ENCODE measurements around the gene RASSF7. TPM values are rescaled to one million over a fixed set of nuclear protein-coding genes. Genes with fewer than 3 reads are reported as not detected.
"Not testable (repeated sequence)": the region's sequence is repeated elsewhere in the genome, so short reads cannot be mapped to it uniquely, and the experiment has no call there.

RASSF7 gene
- total RNA-seq, 2 donors from 2014 or later = 3.2 to 4.4 TPM

GRCh38 chr11:559712-560304 lies 962 bp upstream of the RASSF7 start:
- ATAC-seq (no peak), DNase-seq (no peak)
- intact Hi-C loops (cut with DNase I) = loop anchor here (5.0 to 10.0 kb wide), 2 partner anchors 55 to 162 kb away; partner anchors contain the start of gene IRF7 (in 1 of the 2)

DNA sequence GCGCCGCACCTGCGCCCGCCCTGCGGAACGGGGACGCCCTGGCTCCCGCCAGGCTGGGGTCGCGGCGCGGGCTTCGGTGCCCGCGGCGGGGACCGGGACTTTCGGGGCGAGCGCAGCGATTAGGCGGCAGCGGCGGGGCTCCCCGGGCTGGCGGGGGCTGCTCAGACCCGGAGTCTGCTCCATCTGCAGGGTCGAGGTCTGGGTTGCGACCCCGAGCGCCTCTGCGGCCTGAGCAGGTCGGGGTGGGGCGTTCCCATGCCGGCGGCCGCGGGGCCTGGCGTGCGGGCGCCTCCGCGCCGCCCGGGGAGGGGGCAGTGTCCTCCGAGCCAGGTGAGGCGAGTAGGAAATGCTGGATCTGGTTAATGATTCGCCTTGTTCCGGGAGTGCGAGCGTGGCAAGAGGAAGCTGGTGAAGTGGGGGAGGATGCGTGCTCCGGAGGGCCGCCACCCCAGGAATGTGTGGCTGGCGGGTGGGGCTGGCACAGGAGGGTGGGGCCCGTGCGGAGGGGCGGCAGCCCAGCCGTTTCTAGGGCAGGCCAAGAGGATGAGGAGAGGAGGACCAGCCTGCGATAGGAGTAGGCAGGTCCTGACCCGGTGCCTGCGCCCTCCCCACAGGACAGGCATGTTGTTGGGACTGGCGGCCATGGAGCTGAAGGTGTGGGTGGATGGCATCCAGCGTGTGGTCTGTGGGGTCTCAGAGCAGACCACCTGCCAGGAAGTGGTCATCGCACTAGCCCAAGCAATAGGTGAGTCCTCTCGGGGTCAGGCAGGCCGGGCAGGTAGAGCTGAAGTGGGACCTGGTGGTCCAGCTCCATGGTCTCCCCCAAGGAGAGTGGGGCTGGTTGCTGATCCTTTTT lies 606 bp downstream of the RASSF7 start:
- intact Hi-C loops (cut with DNase I) = no loop called here
- ATAC-seq = peak; percentile 14 to 25
- no peak for DNase-seq

GRCh38 chr11:562046-562645 lies 1.4 kb downstream of the RASSF7 start:
- intact Hi-C loops (cut with DNase I) = no loop called here
- ATAC-seq (no peak), DNase-seq (no peak)

DNA sequence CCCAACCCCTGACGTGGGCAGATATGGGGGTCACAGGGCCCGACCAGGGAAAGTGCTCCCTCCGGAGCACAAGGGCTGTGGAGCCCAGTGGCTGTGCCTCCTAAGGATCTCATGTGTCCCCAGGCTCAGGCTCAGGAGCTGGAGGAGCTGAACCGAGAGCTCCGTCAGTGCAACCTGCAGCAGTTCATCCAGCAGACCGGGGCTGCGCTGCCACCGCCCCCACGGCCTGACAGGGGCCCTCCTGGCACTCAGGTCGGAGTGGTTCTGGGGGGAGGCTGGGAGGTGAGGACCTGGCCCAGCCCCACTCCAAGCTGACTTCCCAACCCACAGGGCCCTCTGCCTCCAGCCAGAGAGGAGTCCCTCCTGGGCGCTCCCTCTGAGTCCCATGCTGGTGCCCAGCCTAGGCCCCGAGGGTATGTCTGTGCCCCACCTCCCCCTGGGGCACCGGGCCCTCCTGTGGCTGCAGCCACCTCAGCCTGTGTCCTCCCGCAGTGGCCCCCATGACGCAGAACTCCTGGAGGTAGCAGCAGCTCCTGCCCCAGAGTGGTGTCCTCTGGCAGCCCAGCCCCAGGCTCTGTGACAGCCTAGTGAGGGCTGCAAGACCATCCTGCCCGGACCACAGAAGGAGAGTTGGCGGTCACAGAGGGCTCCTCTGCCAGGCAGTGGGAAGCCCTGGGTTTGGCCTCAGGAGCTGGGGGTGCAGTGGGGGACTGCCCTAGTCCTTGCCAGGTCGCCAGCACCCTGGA lies 2.5 kb downstream of the RASSF7 start:
- ATAC-seq (no peak), DNase-seq (no peak)
- intact Hi-C loops (cut with DNase I) = no loop called here

GRCh38 chr11:563812-564578 lies 3.2 kb downstream of the RASSF7 start:
- ATAC-seq = no peak
- DNase-seq = no peak
- intact Hi-C loops (cut with DNase I) = no loop called here

DNA sequence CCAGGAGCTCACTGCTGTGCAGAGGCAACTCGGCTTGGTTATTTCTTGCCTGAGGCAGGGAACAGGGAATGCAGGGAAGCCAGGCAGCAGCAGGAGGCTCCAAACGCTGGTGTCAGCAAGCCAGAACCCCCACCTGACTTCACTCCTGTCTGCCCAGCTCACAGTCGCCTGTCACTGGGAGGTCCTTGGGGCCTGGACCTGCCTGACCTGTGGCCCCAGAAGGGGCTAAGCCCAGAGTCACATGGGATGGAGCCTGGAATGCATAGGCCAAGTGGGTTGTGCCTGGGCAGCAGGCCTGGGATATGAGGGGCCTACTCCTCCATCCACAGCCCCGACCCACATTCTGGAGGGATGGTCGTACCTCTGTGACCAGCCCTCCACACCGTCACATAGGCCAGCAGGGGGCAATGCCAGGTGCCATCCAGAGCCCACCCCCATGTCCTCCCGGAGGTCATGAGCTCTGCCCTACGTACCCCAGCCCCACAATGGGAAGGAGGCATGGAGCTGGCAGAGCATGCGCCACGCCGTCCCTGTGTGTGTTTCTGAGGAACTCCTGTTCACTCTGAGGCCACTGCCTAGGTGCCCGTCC lies 5.2 kb downstream of the RASSF7 start:
- DNase-seq (no peak), ATAC-seq (no peak)
- intact Hi-C loops (cut with DNase I) = no loop called here

DNA sequence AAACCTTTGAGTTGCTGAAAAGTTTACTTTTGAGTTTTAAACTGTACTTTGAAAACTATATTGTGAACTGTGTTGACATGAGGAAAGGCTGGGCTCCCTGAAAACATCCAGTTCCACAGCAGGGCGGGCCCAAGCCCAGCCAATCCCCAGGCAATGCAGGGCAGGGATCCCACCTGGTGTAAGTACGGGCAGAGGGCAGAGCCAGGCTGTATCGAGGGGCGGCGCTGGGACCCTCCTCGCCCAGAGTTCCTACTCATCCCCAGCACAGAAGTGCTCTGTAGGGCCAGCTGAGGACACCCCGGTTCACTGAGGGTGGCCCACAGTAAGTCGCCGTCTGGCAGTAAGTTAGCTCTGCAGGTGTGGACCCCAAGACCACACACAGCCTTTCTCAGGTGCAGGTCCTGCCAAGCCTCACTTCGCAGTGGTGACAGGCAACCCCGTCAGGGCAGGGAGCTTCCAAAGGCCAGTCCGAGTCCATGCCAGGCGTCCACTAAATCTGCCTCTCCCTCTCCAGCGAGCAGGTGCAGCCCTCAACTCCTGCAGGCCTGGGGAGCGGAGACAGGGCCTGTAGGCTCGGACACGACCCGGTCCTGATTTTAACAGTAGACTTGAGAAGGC lies 6.3 kb downstream of the RASSF7 start:
- DNase-seq (no peak), ATAC-seq (no peak)
- intact Hi-C loops (cut with DNase I) = no loop called here

GRCh38 chr11:567629-568292 lies 7.0 kb downstream of the RASSF7 start:
- intact Hi-C loops (cut with DNase I) = no loop called here
- no peak for DNase-seq
- peak; percentile 15 to 32 for ATAC-seq

DNA sequence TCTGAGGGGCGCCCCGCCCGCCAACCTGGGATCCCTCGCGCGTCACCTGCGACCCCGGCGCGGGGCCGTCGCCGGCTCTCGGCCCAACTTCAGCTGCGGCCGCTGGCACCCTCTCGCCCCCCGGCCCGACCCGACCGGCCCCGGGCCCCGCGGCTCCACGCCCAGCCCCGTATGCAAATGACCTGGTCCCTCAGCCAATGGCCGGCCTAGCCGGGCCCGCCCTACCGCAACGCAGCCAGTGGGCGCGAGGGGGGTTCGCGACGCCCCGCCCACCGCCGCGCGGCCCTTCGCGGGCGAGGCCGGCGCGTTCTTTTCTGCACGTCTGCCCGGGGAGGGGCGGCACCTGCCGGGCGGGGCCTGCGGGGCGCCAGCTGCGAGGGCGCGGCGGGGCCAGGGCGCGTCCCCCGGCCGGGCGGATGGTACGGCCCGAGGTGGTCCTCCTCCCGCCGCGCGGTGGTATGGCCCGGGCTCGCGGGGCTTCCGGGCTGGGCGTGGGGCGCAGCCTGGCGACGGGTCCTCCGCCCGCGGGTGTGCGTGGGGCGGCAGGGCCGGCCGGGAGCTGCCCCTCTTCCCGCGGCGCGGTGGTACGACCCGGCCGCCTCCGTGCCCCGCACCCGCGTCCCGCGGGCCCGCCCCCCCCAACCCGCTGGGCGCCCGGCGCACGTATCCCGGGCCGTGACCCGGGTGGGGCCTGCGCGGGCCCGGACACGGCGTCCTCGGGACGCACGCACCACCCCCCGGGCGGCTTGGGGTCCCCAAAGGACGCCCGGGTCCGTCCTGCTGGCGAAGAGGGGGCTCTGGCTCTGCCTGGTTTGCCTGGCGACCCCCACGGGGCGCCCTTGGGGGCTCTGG lies 7.8 kb downstream of the RASSF7 start:
- ATAC-seq = peak; percentile 92 to 95
- intact Hi-C loops (cut with DNase I) = no loop called here
- DNase-seq = peak; percentile 94

DNA sequence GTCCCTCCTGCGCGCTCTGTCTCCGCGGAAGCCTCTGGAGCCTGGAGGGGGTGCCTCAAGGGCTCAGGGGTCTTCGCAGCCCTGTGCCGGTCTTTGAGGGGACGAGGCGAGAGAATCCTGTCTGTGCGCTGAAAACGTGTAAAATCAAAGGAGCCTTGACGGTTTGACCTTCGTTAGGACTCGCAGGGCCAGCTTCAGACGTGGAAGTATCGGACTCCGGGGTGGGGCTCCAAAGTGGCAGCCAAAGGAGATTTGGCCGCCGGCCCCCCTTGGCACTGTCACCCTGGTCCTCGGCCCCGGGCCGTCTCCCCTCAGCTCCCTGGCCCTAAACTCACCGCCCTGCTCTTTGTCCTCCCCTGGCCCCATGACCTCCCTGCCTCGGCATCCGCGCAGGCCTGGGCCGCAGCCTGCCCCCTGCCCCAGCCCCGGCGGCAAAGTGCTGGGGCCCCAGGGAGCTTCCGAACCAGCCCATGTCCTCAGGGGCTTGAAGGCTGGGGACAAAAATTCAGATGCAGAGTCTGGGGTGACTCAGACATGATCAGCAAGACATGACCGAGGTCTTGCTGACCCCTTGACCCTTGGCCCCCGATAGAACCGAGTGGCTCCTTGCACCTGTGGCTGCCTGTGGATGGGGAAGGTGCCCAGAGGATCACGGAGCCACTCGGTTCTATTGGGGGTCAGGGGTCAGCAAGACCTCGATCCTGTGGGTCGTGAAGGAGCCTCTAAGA lies 8.6 kb downstream of the RASSF7 start:
- ATAC-seq = peak; percentile 5 to 8
- DNase-seq = peak; percentile 66
- intact Hi-C loops (cut with DNase I) = no loop called here

- intact Hi-C loops (cut with DNase I) = no loop called here
- ATAC-seq (no peak), DNase-seq (no peak)
Observed at GRCh38 chr11:571802-572185, 11.0 kb downstream of the RASSF7 start.

- ATAC-seq (no peak), DNase-seq (no peak)
- intact Hi-C loops (cut with DNase I) = no loop called here
Observed at GRCh38 chr11:573146-573759, 12.5 kb downstream of the RASSF7 start.

DNA sequence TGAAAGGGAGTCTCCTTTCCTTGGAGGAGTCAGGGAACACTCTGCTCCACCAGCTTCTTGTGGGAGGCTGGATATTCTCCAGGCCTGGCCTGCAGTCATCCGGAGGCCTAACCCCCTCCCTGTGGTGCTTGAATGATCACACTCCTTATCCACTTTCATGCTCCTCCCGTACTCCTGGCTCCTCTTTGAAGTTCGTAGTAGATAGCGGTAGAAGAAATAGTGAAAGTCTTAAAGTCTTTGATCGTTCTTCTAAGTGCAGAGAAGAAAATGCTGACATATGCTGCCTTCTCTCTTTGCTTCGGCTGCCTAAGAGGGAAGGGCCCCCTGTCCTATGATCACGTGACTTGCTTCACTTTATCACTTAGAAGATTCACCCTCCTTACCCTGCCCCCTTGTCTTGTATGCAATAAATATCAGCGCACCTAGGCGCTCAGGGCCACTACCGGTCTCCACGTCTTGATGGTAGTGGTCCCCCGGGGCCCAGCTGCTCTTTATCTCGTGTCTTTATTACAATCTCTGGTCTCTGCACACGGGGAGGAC lies 13.3 kb downstream of the RASSF7 start:
- not testable (repeated sequence) for ATAC-seq, DNase-seq

DNA sequence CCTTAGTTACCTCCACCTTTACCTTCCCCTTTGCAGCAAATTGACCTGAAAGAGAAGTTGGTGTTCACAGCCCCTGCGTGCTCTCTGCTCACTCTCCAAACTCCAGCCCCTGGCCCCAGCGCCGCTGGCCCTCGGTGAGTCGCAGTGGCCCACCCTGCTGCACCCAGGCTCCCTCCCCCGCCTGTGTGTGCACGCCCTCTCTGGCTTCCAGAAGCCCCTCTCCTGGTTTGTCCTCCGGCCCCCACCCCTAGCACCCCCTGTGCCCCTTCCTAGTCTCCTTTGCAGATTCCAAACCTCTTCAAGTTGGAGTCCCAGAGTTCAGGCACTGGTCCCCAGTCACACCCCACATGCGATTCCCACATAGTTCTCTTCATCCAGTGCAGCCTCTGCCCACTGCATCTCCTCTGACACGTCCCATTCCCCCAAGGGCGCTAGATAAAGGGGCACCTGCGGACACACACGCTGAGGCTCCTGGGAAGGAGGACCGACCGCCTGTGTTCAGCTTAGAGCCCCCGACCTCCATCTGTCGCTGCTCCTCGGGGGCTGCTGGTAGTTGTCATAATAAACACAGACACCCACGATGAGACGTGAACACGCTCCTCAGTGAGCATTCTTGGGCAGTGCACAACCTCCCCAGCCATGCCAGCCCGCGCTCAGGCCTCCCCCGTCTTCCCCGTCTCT lies 14.0 kb downstream of the RASSF7 start:
- intact Hi-C loops (cut with DNase I) = loop anchor here in 1 of 2 donors (5.0 kb wide), 1 partner anchor 38 kb away; no protein-coding TSS in a partner anchor
- no peak for DNase-seq

More for the DNA sequence above, 13.3 kb downstream of the RASSF7 start:
- intact Hi-C loops (cut with DNase I) = not testable (repeated sequence)

More for the DNA sequence above, 14.0 kb downstream of the RASSF7 start:
- ATAC-seq = peak; percentile 1 to 7
